GM12801 (cell line): Measurements from ENCODE around the gene TMOD3.

ENCODE experiments used
- TF ChIP-seq, protein P1 (sequence below): IDR thresholded peaks from one replicate; pipeline ENCODE4 v1.5.1; 2011; ENCODE audit warnings: control low read depth; ENCODE audit not compliant: insufficient read length; ENCODE audit errors: extremely low read depth

TMOD3 gene

DNA sequence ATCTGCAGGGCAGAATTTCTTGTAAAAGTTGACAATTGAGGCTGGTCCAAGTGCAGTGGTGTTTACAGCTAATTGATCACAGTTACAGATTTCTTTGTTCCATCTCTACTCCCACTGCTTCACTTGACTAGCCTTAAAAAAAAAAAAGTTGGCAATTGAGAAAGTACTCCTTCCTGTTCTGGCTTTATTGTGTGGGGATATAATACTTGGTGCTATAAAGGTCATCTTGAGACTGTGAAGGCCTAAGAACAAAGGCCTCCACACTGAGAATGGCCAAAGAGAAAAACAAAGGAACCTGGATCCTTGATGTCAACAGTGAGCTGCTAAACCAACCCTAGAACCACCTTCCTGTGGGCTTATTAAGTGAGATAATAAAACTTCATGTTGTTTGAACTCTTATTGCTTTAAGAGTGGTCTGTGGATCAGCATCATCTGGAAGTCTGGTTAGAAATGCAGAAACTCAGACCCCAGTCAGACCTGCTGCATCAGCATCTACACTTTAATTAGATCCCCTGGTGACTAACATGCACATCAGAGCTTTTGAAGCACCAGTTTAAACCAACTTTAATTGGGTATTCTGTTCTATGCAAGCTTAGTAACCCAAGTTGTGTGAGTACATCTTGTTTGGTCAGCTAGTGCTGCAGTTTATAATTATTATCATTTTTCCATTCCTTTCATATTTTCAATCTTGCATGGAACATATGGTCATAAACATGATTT is 55.2 kb downstream of the TMOD3 start:
- TF ChIP-seq, protein P1, sequence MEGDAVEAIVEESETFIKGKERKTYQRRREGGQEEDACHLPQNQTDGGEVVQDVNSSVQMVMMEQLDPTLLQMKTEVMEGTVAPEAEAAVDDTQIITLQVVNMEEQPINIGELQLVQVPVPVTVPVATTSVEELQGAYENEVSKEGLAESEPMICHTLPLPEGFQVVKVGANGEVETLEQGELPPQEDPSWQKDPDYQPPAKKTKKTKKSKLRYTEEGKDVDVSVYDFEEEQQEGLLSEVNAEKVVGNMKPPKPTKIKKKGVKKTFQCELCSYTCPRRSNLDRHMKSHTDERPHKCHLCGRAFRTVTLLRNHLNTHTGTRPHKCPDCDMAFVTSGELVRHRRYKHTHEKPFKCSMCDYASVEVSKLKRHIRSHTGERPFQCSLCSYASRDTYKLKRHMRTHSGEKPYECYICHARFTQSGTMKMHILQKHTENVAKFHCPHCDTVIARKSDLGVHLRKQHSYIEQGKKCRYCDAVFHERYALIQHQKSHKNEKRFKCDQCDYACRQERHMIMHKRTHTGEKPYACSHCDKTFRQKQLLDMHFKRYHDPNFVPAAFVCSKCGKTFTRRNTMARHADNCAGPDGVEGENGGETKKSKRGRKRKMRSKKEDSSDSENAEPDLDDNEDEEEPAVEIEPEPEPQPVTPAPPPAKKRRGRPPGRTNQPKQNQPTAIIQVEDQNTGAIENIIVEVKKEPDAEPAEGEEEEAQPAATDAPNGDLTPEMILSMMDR, result no peak

DNA sequence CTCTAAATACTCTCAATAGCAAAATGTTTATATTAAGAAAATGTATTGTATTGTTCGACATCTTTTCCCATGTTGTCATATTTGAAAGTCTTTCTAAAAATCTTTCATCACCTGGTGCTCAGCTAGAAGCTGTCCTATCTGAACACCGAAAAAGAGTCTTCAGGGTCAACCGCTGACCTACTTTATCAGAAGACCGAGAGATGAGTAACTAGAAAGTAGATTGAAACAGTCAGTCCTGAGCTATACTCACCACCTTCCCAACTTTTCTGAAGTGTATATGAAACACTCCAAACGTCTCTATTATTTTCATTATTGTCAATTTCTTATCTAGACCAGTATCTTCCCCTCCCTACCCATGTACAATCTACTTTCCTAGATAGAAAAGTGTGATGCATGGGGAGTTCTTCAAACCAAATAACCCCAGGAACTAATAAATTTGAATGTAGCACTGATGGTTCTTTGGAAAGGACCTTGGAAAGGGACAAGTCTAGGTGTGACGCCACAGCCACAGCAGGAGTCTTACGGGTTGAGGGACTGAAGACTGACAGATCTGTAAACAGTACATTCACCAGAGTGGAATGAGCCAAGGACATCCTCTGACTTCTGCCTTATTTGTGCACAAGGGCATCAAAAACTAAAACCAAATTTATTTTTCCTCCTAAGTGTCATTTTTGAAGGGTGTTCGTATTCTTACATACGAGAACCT is 58.6 kb downstream of the TMOD3 start:
- TF ChIP-seq, protein P1, result no peak

DNA sequence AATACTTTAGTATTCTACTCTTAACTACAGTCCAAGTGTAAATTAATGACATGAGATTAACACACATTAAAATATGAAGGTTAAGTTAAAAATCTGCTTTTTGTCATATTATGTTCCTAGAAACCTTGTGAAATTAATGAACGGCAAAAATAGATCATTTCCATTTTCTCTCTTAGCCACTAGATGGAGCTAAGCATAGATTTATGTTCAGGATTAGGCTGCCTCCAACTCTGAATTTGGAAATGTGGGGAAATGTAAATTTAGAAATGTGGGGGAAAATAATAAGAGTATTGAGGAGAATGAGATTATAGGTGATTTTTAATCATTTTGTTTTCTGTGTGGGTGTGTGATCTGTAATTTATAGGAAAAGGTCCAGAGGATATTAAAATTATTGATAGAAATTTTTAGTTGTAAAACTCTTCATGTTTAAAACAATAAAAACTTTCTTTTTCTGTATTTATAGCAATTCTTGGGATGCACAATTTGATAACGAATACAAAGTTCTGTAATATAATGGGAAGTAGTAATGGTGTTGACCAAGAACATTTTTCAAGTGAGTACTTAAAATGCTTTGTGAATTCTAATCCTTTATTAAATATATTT is 59.2 kb downstream of the TMOD3 start:
- TF ChIP-seq, protein P1, result no peak

DNA sequence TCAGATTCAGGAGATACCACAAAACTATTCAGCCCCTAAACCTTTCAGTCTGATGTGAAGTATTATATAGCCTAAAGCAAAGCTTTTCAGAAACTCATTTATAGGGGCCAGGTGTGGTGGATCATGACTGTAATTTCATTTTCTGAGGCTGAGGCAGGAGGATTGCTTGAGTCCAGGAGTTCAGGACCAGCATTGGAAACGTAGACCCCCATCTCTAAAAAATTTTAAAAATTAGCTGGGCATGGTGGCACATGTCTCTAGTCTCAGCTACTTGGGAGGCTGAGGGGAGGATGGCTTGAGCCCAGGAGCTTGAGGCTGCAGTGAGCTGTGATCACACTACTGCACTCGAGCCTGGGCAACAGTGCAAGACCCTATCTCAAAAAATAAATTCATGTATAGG is 60.0 kb downstream of the TMOD3 start:
- TF ChIP-seq, protein P1, result no peak

DNA sequence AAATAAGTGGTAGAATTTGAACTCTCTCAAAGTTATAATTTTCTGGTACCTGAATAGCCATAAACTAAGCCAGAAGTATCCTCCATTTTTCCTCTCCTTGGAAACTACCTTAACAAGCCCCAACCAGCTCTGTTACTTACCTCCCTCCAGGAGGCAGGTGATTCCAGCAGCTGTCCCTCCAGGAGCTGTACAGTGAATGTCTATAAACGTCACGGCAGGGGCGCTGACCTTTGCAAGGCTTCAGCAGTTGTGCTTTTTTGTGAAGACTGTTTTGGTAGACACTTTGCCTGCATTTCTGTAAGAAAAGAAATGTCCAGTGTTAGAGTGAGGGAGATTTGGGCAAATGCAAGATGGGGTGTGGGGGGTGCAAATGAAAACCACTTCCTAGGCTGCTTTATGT is 75.0 kb downstream of the TMOD3 start:
- TF ChIP-seq, protein P1, result no peak

DNA sequence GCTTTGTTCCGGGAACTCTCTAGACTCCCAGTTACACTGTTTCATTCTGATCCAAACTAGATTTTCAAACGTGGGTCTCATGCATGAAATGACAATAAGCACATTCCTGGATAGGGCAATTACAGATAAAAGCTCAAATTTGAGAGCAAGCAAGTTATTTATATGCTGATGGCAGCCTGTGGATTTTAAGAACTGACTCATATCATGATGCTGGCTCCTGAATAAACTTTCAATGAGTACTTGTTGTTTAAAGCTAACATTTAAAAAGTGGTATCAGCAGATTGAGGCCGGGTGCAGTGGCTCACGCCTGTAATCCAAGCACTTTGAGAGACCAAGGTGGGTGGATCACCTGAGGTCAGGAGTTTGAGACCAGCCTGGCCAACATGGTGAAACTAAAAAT is 75.5 kb downstream of the TMOD3 start:
- TF ChIP-seq, protein P1, result no peak

DNA sequence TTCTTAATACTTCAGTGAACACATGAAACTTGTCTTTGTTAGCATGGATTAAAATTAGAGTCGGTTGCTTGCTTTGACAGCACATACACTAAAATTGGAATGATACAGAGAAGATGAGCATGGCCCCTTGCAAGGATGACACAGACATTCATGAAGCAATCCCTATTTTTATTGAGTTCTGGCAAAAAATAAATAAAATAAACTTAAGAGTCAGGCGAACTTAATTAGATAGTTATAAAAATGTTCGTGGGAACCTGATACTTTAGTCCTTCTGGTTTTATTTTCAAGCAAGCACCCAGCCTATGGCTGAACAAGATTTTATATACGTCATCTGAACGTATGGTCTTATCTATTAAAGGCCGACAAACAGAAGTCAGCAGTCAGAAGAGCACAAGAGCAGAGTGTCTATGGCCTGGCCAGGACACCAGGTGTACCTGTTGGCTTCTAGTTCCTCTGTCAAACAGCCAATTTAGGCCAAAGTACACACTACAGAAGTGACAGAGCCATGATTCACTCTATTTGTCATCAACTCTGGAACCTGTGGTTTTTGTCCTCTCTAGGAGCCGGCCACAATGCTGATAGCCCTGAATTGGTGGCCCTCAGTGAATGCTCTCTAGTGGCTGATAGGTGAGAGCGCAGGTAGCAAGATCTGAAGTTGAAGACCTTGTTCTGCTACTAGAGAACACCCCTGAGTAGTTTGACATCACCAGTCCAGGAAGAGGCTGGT is 77.8 kb downstream of the TMOD3 start:
- TF ChIP-seq, protein P1, result no peak
